Naive B cell (primary cell): ENCODE data around the gene PAQR8. TPM values are rescaled to one million over a fixed set of nuclear protein-coding genes. Genes with fewer than 3 reads are reported as not detected.
"Not testable (repeated sequence)": the region's sequence is repeated elsewhere in the genome, so short reads cannot be mapped to it uniquely, and the experiment has no call there.

Experiments used
- ATAC-seq, 2 donors: fragments of 150-1000 bp; cut with Tn5 transposase; 2 replicates each; pipeline ENCODE4 v1.10.0; 2021; ENCODE audit warnings: low read depth in 2 of 2, mild to moderate bottlenecking in 2 of 2, moderate library complexity in 2 of 2
- DNase-seq: peaks from one replicate; pipeline ENCODE4 v3.0.0; 2022
- H3K27ac Mint-ChIP-seq, 6 donors: one replicate each; pipeline ENCODE4 v1.8.0; 2020 to 2022; ENCODE audit warnings: mild to moderate bottlenecking in 6 of 6, mixed read lengths in 6 of 6, moderate library complexity in 5 of 6, inconsistent platforms in 2 of 6
- H3K27me3 Mint-ChIP-seq, 3 donors: one replicate each; pipeline ENCODE4 v1.8.0; 2021 to 2022; ENCODE audit warnings: mixed read lengths in 3 of 3, mild to moderate bottlenecking in 1 of 3
- H3K36me3 Mint-ChIP-seq, 2 donors: one replicate each; pipeline ENCODE4 v1.8.0; 2020 to 2022; ENCODE audit warnings: mixed read lengths in 2 of 2, inconsistent platforms in 1 of 2, mild to moderate bottlenecking in 1 of 2
- H3K4me1 Mint-ChIP-seq, 3 donors: one replicate each; pipeline ENCODE4 v1.8.0; 2020 to 2022; ENCODE audit warnings: mixed read lengths in 3 of 3, inconsistent platforms in 1 of 3, mild to moderate bottlenecking in 1 of 3, moderate library complexity in 1 of 3
- H3K4me3 Mint-ChIP-seq, 8 donors: one replicate each; pipeline ENCODE4 v1.8.0; 2020 to 2022; ENCODE audit warnings: mild to moderate bottlenecking in 8 of 8, mixed read lengths in 8 of 8, moderate library complexity in 8 of 8, inconsistent platforms in 2 of 8
- H3K9me3 Mint-ChIP-seq, 7 donors: one replicate each; pipeline ENCODE4 v1.8.0; 2020 to 2022; ENCODE audit warnings: mixed read lengths in 7 of 7, mild to moderate bottlenecking in 5 of 7, inconsistent platforms in 2 of 7, moderate library complexity in 1 of 7
- polyA plus RNA-seq, 6 donors: library from polyadenylated mRNA; unstranded; fragments of 300-500 nt; fragmentation: Illumina TruSeq; gene quantifications; one replicate each; pipeline ENCODE4 v1.2.3, GENCODE V29; 2021; ENCODE audit warnings: low read depth in 6 of 6

The PAQR8 gene
- polyA plus RNA-seq, 6 donors from 2014 or later = 2.4 to 6.2 (median 5.9) TPM

DNA sequence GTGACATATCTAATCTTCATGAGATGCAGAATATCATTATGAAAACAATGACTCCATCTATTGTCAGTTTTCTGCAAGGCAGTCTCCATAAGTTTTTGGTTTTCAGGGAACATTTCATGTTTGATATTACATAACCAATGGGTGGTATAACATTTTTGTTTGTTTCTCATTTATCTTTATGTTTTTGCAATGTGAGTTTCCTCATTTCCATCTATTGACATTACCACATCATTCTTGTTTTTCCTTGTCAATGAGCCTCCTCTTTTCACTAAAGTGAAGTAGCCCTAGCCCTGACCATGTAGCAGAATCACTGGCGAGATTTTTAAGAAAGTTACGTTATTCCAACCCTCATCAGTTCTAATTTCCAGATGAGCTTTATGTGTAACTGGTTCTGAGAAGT is 62.6 kb downstream of the PAQR8 start:
- Mint-ChIP-seq H3K4me1 (peaks cover 0 to 3% (median 2%) of the 10 kb centered on the region in 3 donors), H3K9me3 (no peaks in the 10 kb centered on the region), H3K27ac (no peak overlapping the region), H3K27me3 (no peaks in the 10 kb centered on the region), H3K4me3 (no peak overlapping the region), H3K36me3 (peaks cover 0 to 9% of the 10 kb centered on the region in 2 donors)
- ATAC-seq (no peak), DNase-seq (no peak)

DNA sequence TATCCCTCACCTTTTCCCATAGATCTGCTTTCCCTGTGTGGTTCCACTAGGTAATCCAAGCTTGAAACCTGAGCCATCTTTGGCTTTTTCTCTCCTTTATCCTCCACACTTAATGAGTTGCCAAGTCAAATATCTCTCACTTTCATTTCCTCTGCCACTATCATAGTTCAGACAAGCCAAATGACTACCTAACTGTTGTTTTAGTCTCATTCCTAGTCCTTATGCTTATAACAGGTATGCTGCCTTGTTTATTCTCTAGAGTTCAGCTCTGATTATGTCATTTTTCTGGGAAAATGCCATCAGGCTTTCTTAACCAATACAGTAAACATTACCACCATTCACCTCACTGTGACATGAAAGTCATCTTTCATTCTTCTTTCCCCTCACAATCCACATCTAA is 64.7 kb downstream of the PAQR8 start:
- H3K9me3 Mint-ChIP-seq = no peaks in the 10 kb centered on the region
- H3K4me1 Mint-ChIP-seq = no peaks in the 10 kb centered on the region
- DNase-seq = no peak
- no peak overlapping the region for H3K27ac Mint-ChIP-seq
- peaks cover 8 to 15% of the 10 kb centered on the region in 2 donors for H3K36me3 Mint-ChIP-seq
- H3K4me3 Mint-ChIP-seq = no peak overlapping the region
- no peaks in the 10 kb centered on the region for H3K27me3 Mint-ChIP-seq
- ATAC-seq = no peak

DNA sequence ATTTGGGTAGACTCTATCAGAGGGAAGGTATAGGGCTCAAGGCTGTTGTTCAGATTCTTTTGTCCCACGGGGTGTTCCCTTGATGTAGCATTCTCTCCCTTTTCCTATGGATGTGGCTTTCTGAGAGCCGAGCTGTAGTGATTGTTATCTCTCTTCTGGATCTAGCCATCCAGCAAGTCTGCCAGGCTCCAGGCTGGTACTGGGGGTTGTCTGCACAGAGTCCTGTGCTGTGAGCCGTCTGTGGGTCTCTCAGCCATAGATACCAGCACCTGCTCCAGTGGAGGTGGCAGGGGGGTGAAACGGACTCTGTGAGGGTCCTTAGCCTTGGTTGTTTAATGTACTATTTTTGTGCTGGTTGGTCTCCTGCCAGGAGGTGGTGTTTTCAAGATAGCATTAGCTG is 71.3 kb downstream of the PAQR8 start:
- Mint-ChIP-seq H3K27ac (peak overlapping the region in 1 of 6 donors; percentile 37), H3K36me3 (peaks cover 8 to 20% of the 10 kb centered on the region in 2 donors), H3K4me3 (peak overlapping the region in 1 of 8 donors; percentile 10)
- H3K9me3 Mint-ChIP-seq, H3K27me3 Mint-ChIP-seq, ATAC-seq, DNase-seq, H3K4me1 Mint-ChIP-seq: not testable (repeated sequence)

- DNase-seq (no peak), ATAC-seq (no peak)
- H3K27me3 Mint-ChIP-seq = no peaks in the 10 kb centered on the region
- peak overlapping the region in 1 of 6 donors; percentile 40 for H3K27ac Mint-ChIP-seq
- H3K4me3 Mint-ChIP-seq = no peak overlapping the region
- H3K36me3 Mint-ChIP-seq = peaks cover 8 to 12% of the 10 kb centered on the region in 2 donors
- no peaks in the 10 kb centered on the region for H3K4me1 Mint-ChIP-seq
- H3K9me3 Mint-ChIP-seq = no peaks in the 10 kb centered on the region
Observed at GRCh38 chr6:52435345-52435744, 73.4 kb downstream of the PAQR8 start.

- ATAC-seq (no peak), DNase-seq (no peak)
- peaks cover 0 to 8% (median 2%) of the 10 kb centered on the region in 7 donors for H3K9me3 Mint-ChIP-seq
- no peak overlapping the region for H3K4me3 Mint-ChIP-seq
- no peak overlapping the region for H3K27ac Mint-ChIP-seq
- H3K36me3 Mint-ChIP-seq = peaks cover 0 to 8% of the 10 kb centered on the region in 2 donors
- peaks cover 0 to 1% (median 0%) of the 10 kb centered on the region in 3 donors for H3K4me1 Mint-ChIP-seq
- H3K27me3 Mint-ChIP-seq = no peaks in the 10 kb centered on the region
Observed at GRCh38 chr6:52438926-52439325, 77.0 kb downstream of the PAQR8 start.

DNA sequence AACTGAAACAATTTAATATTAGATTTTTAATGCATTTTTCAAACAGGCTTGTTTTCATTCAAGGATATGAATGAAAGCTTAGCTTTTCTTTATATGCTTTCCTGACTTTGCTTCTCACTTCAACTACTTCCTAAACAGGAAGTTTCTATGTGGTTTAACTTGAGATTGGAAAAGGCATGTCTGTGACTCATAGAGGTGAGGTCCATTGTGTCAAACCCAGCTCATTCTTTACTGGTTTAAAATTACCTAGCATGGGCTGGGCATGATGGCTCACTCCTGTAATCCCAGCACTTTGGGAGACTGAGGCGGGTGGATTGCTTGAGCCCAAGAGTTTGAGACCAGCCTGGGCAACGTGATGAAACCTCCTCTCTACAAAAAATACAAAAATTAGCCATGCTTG is 92.6 kb downstream of the PAQR8 start:
- Mint-ChIP-seq H3K36me3 (peaks cover 30 to 37% of the 10 kb centered on the region in 2 donors), H3K27me3 (no peaks in the 10 kb centered on the region), H3K27ac (no peak overlapping the region), H3K9me3 (peaks cover 7 to 22% (median 21%) of the 10 kb centered on the region in 7 donors), H3K4me1 (peaks cover 0 to 3% (median 0%) of the 10 kb centered on the region in 3 donors), H3K4me3 (no peak overlapping the region)
- ATAC-seq (no peak), DNase-seq (no peak)

DNA sequence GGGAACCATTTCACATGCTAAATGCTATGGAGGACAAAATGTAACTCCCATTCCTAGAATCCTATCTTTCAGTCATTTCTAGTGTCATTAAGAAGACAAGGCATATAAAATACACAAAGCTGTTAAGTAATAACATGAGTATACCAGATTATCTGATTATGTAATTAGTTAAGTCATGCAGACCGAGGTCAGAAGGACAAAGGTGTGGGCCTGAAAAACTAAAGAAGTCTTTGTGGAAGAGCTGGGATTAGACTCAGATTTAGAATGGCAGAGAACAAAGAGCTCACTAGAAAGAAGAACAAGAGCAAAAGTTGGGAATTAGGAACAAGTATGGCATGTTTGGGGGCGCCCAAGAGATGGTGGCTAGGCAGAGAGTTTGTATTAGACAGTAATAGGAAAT is 95.1 kb downstream of the PAQR8 start:
- no peaks in the 10 kb centered on the region for H3K4me1 Mint-ChIP-seq
- no peak for ATAC-seq

More for the DNA sequence above, 95.1 kb downstream of the PAQR8 start:
- DNase-seq = no peak
- Mint-ChIP-seq H3K27me3 (no peaks in the 10 kb centered on the region), H3K36me3 (peaks cover 5 to 15% of the 10 kb centered on the region in 2 donors), H3K27ac (no peak overlapping the region), H3K4me3 (no peak overlapping the region), H3K9me3 (peaks cover 0 to 14% (median 3%) of the 10 kb centered on the region in 7 donors)

Other genes with a start within 250 kb of the PAQR8 start
- gene IL17A, start 175.8 kb upstream of the PAQR8 start, polyA plus RNA-seq = under 1 TPM in 1 of 6 donors, not detected in 5; 0.13 TPM
- not detected for gene IL17F, start 117.7 kb upstream of the PAQR8 start, polyA plus RNA-seq
- 10 to 100 TPM; 45.1 to 70.0 (median 57.3) TPM for gene MCM3, start 77.4 kb upstream of the PAQR8 start, polyA plus RNA-seq
- gene EFHC1, start 58.2 kb downstream of the PAQR8 start, polyA plus RNA-seq = 10 to 100 TPM in 2 of 6 donors, 1 to 10 TPM in 4; 4.1 to 27.2 (median 8.4) TPM
- 1 to 10 TPM; 1.4 to 3.9 (median 2.7) TPM for gene TRAM2, start 214.9 kb downstream of the PAQR8 start, polyA plus RNA-seq